Tibial artery (tissue), 4 donors: Measurements from ENCODE around the gene TBC1D2B.
"Not testable (repeated sequence)": the region's sequence is repeated elsewhere in the genome, so short reads cannot be mapped to it uniquely, and the experiment has no call there.

Experiments used
- DNase-seq, 2 donors: peaks; one replicate each; pipeline ENCODE4 v3.0.0-alpha.2; 2019
- H3K27ac ChIP-seq, 2 donors: fragments of 200-600 bp; sonication (generic) in 1 of 2; 1 replicate in 1 of 2; 2 replicates in 1 of 2; pipeline ENCODE4 v1.5.1; 2018 to 2019; ENCODE audit warnings: mild to moderate bottlenecking in 1 of 2
- H3K27me3 ChIP-seq, 2 donors: fragments of 200-600 bp; sonication (generic) in 1 of 2; one replicate each; pipeline versions ENCODE4 v1.5.1 to v1.6.0; 2016 to 2019
- H3K36me3 ChIP-seq, 3 donors: fragments of 200-600 bp; sonication (generic) in 2 of 3; one replicate each; pipeline ENCODE4 v1.5.1; 2016 to 2019; ENCODE audit warnings: mild to moderate bottlenecking in 2 of 3
- H3K4me1 ChIP-seq, 4 donors: fragments of 200-600 bp; sonication (generic) in 2 of 4; 1 replicate in 3 of 4; 2 replicates in 1 of 4; pipeline ENCODE4 v1.5.1; 2016 to 2019
- H3K4me3 ChIP-seq, 2 donors: fragments of 200-600 bp; sonication (generic) in 1 of 2; 1 replicate in 1 of 2; 2 replicates in 1 of 2; pipeline ENCODE4 v1.5.1; 2018 to 2019; ENCODE audit warnings: mild to moderate bottlenecking in 2 of 2
- H3K9me3 ChIP-seq, 3 donors: fragments of 200-600 bp; sonication (generic) in 1 of 3; one replicate each; pipeline ENCODE4 v1.5.1; 2016 to 2019
- CTCF ChIP-seq, 2 experiments: fragments of 200-600 bp in 1 of 2; fragments of 450-650 bp in 1 of 2; IDR thresholded peaks; one replicate each; pipeline ENCODE4 v1.5.1; 2017 to 2019; ENCODE audit warnings: antibody characterized with exemption in 2 of 2, mild to moderate bottlenecking in 1 of 2, moderate library complexity in 1 of 2
- intact Hi-C: fragments of 100-400 bp; cut with DNase I; formaldehyde crosslinking; loops from one replicate; pipeline ENCODE4 v1.15.0; 2023; ENCODE audit warnings: low total_unique reads

The TBC1D2B gene

GRCh38 chr15:77993374-77993911 is 84.1 kb downstream of the TBC1D2B start:
- TF ChIP-seq CTCF (IDR thresholded peaks at IDR 0.05): no peak
- H3K9me3 ChIP-seq: no peaks in the 10 kb centered on the region
- H3K27ac ChIP-seq: peak overlapping the region; percentile 75 to 80
- H3K36me3 ChIP-seq: peaks cover 16 to 18% (median 17%) of the 10 kb centered on the region in 3 donors
- H3K4me3 ChIP-seq: no peak overlapping the region
- no peaks in the 10 kb centered on the region for H3K27me3 ChIP-seq
- DNase-seq: no peak
- intact Hi-C loops: loop anchor here (5.0 kb wide), 2 partner anchors 84 to 154 kb away; partner anchors contain the start of genes IDH3A and TBC1D2B
- peaks cover 9 to 72% (median 47%) of the 10 kb centered on the region in 4 donors for H3K4me1 ChIP-seq

GRCh38 chr15:77992356-77993222 is 84.9 kb downstream of the TBC1D2B start:
- Histone ChIP-seq H3K27ac (peak overlapping the region; percentile 75 to 80), H3K4me1 (peaks cover 9 to 73% (median 47%) of the 10 kb centered on the region in 4 donors), H3K9me3 (no peaks in the 10 kb centered on the region), H3K27me3 (no peaks in the 10 kb centered on the region), H3K4me3 (no peak overlapping the region), H3K36me3 (peaks cover 7 to 9% (median 9%) of the 10 kb centered on the region in 3 donors)
- DNase-seq: peak in 1 of 2 donors; percentile 73
- TF ChIP-seq CTCF (IDR thresholded peaks at IDR 0.05): no peak
- intact Hi-C loops: loop anchor here (5.0 kb wide), 2 partner anchors 85 to 155 kb away; partner anchors contain the start of genes IDH3A and TBC1D2B

DNA sequence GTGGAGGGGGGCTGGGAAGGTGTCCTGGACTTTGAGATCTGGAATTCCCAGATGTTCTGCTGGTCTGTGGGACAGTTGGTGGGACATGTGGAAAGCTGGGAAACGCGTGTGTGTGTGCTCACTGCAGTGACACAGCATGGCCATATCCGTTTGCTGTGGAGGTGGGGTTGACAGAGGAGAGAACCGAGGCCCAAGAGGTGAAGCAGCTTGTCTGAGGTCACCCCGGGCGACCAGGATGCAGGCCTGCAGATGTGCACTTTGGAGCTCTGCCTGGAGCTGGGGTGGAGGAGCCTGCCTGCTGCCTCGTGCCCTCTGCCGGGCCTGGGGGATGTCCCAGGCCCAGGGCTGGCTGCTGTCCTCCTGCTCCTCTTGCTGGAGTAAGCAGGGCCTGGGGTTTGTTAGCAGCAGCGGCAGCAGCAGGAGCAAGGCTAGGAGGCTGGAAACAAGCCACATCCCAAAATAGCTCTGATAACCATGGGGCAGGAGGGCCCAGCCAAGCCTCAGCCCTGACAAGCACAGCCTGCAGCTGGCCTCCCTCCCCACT is 85.8 kb downstream of the TBC1D2B start:
- H3K4me1 ChIP-seq: peaks cover 9 to 74% (median 54%) of the 10 kb centered on the region in 4 donors
- not testable (repeated sequence) for H3K4me3 ChIP-seq, H3K36me3 ChIP-seq, H3K9me3 ChIP-seq, H3K27me3 ChIP-seq
- intact Hi-C loops: loop anchor here (5.0 kb wide), 2 partner anchors 86 to 156 kb away; partner anchors contain the start of genes IDH3A and TBC1D2B
- peak overlapping the region; percentile 75 to 80 for H3K27ac ChIP-seq
- DNase-seq: peak; percentile 71 to 92

GRCh38 chr15:77991029-77991406 is 86.5 kb downstream of the TBC1D2B start:
- H3K27ac ChIP-seq: peak overlapping the region; percentile 75 to 80
- no peak for TF ChIP-seq CTCF (IDR thresholded peaks at IDR 0.05)
- peaks cover 0 to 7% of the 10 kb centered on the region in 2 donors for H3K27me3 ChIP-seq
- no peak for DNase-seq
- H3K9me3 ChIP-seq: no peaks in the 10 kb centered on the region
- no peak overlapping the region for H3K4me3 ChIP-seq
- peaks cover 9 to 67% (median 52%) of the 10 kb centered on the region in 4 donors for H3K4me1 ChIP-seq
- no peaks in the 10 kb centered on the region for H3K36me3 ChIP-seq
- intact Hi-C loops: loop anchor here (5.0 kb wide), 2 partner anchors 86 to 156 kb away; partner anchors contain the start of genes IDH3A and TBC1D2B

DNA sequence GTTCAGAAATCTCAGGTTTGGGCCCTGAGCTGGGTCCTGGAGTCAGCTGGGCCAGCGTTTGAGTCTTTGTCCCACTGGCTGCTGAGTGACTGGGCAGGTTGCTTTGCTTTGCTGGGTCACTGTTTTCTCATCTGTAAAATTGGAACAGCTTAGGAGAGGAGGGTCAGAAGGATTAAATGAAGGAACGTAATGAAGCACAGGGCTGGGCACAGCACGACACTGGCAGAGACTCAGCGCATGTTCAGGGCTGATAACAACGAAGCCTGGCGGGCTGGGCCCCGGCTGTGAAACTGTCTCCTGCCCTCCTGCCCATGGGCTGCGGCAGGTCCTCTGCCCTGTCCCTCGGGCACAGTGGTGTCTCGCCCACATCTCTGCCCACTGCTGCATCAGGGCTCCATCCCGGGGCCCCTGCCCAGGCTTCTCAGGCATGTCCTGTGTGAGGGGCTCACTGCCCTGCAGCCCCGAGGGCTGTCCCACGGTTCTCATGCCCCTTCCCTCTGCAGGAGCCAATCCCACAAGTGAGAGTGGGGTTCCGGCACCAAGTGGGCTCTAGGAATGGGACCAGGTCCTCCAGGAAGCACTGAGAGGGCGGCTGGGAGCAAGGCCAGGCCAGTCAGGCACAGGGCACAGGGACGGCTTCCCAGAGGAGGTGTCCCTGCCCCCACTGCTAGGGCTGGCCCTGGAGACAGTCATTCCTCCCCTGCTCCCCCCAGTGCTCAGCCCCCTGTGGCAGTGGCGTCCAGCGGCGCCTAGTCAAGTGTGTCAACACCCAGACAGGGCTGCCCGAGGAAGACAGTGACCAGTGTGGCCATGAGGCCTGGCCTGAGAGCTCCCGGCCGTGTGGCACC is 88.0 kb downstream of the TBC1D2B start:
- intact Hi-C loops: loop anchor here (5.0 kb wide), 2 partner anchors 88 to 158 kb away; partner anchors contain the start of genes IDH3A and TBC1D2B
- Histone ChIP-seq H3K9me3 (no peaks in the 10 kb centered on the region), H3K27ac (peak overlapping the region; percentile 75 to 80), H3K4me1 (peaks cover 9 to 56% (median 46%) of the 10 kb centered on the region in 4 donors), H3K27me3 (peaks cover 0 to 9% of the 10 kb centered on the region in 2 donors), H3K36me3 (no peaks in the 10 kb centered on the region), H3K4me3 (no peak overlapping the region)
- no peak for TF ChIP-seq CTCF (IDR thresholded peaks at IDR 0.05)
- DNase-seq: no peak
